ENCODE results near the gene TAF1D. TPM values are rescaled to one million over a fixed set of nuclear protein-coding genes. Genes with fewer than 3 reads are reported as not detected.
A peak's percentile ranks its signal among the peaks of the same experiment; 100 is the strongest.

Gene TAF1D
- total RNA-seq, 1 donor from 2014 or later = 151 TPM

- peaks cover 32% of the 10 kb centered on the region for H3K36me3 Mint-ChIP-seq (ENCODE audit: low read depth)
- peak overlapping the region; percentile 99 for H3K4me3 Mint-ChIP-seq
- no peak overlapping the region for H3K27ac Mint-ChIP-seq (ENCODE audit: unreplicated experiment)
- H3K27me3 Mint-ChIP-seq (ENCODE audit: low read depth) = peaks cover 3% of the 10 kb centered on the region
- H3K9me3 Mint-ChIP-seq = no peaks in the 10 kb centered on the region
- DNase-seq (ENCODE audit: low read depth, low spot score) = no peak
- peaks cover 69% of the 10 kb centered on the region for H3K4me1 Mint-ChIP-seq
- TF ChIP-seq CTCF (conservative IDR thresholded peaks at IDR 0.05) = no peak
Observed at GRCh38 chr11:93738647-93739081, 2.6 kb downstream of the TAF1D start.

- peak overlapping the region; percentile 99 for H3K4me3 Mint-ChIP-seq
- H3K4me1 Mint-ChIP-seq = peaks cover 68% of the 10 kb centered on the region
- DNase-seq (ENCODE audit: low read depth, low spot score) = no peak
- peaks cover 3% of the 10 kb centered on the region for H3K27me3 Mint-ChIP-seq (ENCODE audit: low read depth)
- H3K27ac Mint-ChIP-seq (ENCODE audit: unreplicated experiment) = no peak overlapping the region
- H3K36me3 Mint-ChIP-seq (ENCODE audit: low read depth) = peaks cover 35% of the 10 kb centered on the region
- no peaks in the 10 kb centered on the region for H3K9me3 Mint-ChIP-seq
- TF ChIP-seq CTCF (conservative IDR thresholded peaks at IDR 0.05) = no peak
Observed at GRCh38 chr11:93737904-93738612, 3.2 kb downstream of the TAF1D start.

GRCh38 chr11:93736129-93736528 is 5.2 kb downstream of the TAF1D start:
- DNase-seq (ENCODE audit: low read depth, low spot score) = no peak
- Mint-ChIP-seq H3K36me3 (ENCODE audit: low read depth) (peaks cover 32% of the 10 kb centered on the region), H3K9me3 (no peaks in the 10 kb centered on the region)

GRCh38 chr11:93735627-93736026 is 5.7 kb downstream of the TAF1D start:
- H3K9me3 Mint-ChIP-seq = no peaks in the 10 kb centered on the region
- H3K27me3 Mint-ChIP-seq (ENCODE audit: low read depth) = no peaks in the 10 kb centered on the region
- H3K4me1 Mint-ChIP-seq = peaks cover 53% of the 10 kb centered on the region
- TF ChIP-seq CTCF (conservative IDR thresholded peaks at IDR 0.05) = no peak
- peak overlapping the region; percentile 23 for H3K4me3 Mint-ChIP-seq
- no peak overlapping the region for H3K27ac Mint-ChIP-seq (ENCODE audit: unreplicated experiment)
- peaks cover 31% of the 10 kb centered on the region for H3K36me3 Mint-ChIP-seq (ENCODE audit: low read depth)
- DNase-seq (ENCODE audit: low read depth, low spot score) = no peak

More at GRCh38 chr11:93736129-93736528, 5.2 kb downstream of the TAF1D start:
- TF ChIP-seq CTCF (conservative IDR thresholded peaks at IDR 0.05) = no peak
- peaks cover under 1% of the 10 kb centered on the region for H3K27me3 Mint-ChIP-seq (ENCODE audit: low read depth)
- H3K4me3 Mint-ChIP-seq = no peak overlapping the region
- H3K27ac Mint-ChIP-seq (ENCODE audit: unreplicated experiment) = no peak overlapping the region
- peaks cover 54% of the 10 kb centered on the region for H3K4me1 Mint-ChIP-seq

GRCh38 chr11:93734427-93735222 is 6.7 kb downstream of the TAF1D start:
- H3K36me3 Mint-ChIP-seq (ENCODE audit: low read depth) = peaks cover 26% of the 10 kb centered on the region
- no peaks in the 10 kb centered on the region for H3K9me3 Mint-ChIP-seq
- H3K4me3 Mint-ChIP-seq = peak overlapping the region; percentile 19
- no peak for TF ChIP-seq CTCF (conservative IDR thresholded peaks at IDR 0.05)
- DNase-seq (ENCODE audit: low read depth, low spot score) = no peak
- no peaks in the 10 kb centered on the region for H3K27me3 Mint-ChIP-seq (ENCODE audit: low read depth)
- peaks cover 48% of the 10 kb centered on the region for H3K4me1 Mint-ChIP-seq
- no peak overlapping the region for H3K27ac Mint-ChIP-seq (ENCODE audit: unreplicated experiment)
